ENCODE results near the gene NR3C1.

The NR3C1 gene

GRCh38 chr5:143302341-143303045 is 101.0 kb downstream of the NR3C1 start:
- no peak for DNase-seq

- DNase-seq = no peak
Measured at GRCh38 chr5:143297756-143298155, 105.7 kb downstream of the NR3C1 start.

GRCh38 chr5:143290125-143290524 is 113.4 kb downstream of the NR3C1 start:
- no peak for DNase-seq

GRCh38 chr5:143284521-143284920 is 119.0 kb downstream of the NR3C1 start:
- no peak for DNase-seq

GRCh38 chr5:143284002-143284401 is 119.5 kb downstream of the NR3C1 start:
- no peak for DNase-seq

- no peak for DNase-seq
Measured at GRCh38 chr5:143281226-143281625, 122.3 kb downstream of the NR3C1 start.

- no peak for DNase-seq
Measured at GRCh38 chr5:143279698-143280097, 123.8 kb downstream of the NR3C1 start.

- no peak for DNase-seq
Measured at GRCh38 chr5:143277536-143277935, 126.0 kb downstream of the NR3C1 start.

GRCh38 chr5:143275512-143276363 is 127.7 kb downstream of the NR3C1 start:
- no peak for DNase-seq

GRCh38 chr5:143274952-143275351 is 128.5 kb downstream of the NR3C1 start:
- no peak for DNase-seq

GRCh38 chr5:143271431-143271830 is 132.1 kb downstream of the NR3C1 start:
- no peak for DNase-seq

- no peak for DNase-seq
Measured at GRCh38 chr5:143268388-143268787, 135.1 kb downstream of the NR3C1 start.

- DNase-seq = no peak
Measured at GRCh38 chr5:143267186-143267585, 136.3 kb downstream of the NR3C1 start.

- no peak for DNase-seq
Measured at GRCh38 chr5:143265995-143266394, 137.5 kb downstream of the NR3C1 start.

GRCh38 chr5:143263272-143263810 is 140.1 kb downstream of the NR3C1 start:
- DNase-seq = no peak

- no peak for DNase-seq
Measured at GRCh38 chr5:143262393-143263174, 140.9 kb downstream of the NR3C1 start.

- DNase-seq = no peak
Measured at GRCh38 chr5:143261748-143262392, 141.6 kb downstream of the NR3C1 start.

GRCh38 chr5:143259254-143259605 is 144.3 kb downstream of the NR3C1 start:
- no peak for DNase-seq

- DNase-seq = no peak
Measured at GRCh38 chr5:143258559-143259253, 144.8 kb downstream of the NR3C1 start.

GRCh38 chr5:143254819-143255218 is 148.7 kb downstream of the NR3C1 start:
- DNase-seq = no peak

GRCh38 chr5:143251946-143252345 is 151.5 kb downstream of the NR3C1 start:
- no peak for DNase-seq

GRCh38 chr5:143251190-143251589 is 152.3 kb downstream of the NR3C1 start:
- DNase-seq = no peak

All from stimulated activated naive CD4-positive, alpha-beta T cell (primary cell).